GM18505 (cell line): Measurements from ENCODE around the gene RGN.
"Not testable (repeated sequence)": the region's sequence is repeated elsewhere in the genome, so short reads cannot be mapped to it uniquely, and the experiment has no call there.

Experiments used
- ATAC-seq: cut with Tn5 transposase; IDR thresholded peaks from one replicate; pipeline ENCODE4 v1.9.1; 2021; ENCODE audit not compliant: unreplicated experiment
- POLR2A ChIP-seq: IDR thresholded peaks from 4 replicates; pipeline ENCODE4 v1.6.1; 2011; ENCODE audit warnings: borderline replicate concordance; ENCODE audit not compliant: insufficient read depth, insufficient read length; ENCODE audit errors: extremely low read depth

RGN gene

GRCh38 chrX:47093248-47093647, 15.0 kb downstream of the RGN start:
- no peak for ATAC-seq
- TF ChIP-seq POLR2A = no peak

DNA sequence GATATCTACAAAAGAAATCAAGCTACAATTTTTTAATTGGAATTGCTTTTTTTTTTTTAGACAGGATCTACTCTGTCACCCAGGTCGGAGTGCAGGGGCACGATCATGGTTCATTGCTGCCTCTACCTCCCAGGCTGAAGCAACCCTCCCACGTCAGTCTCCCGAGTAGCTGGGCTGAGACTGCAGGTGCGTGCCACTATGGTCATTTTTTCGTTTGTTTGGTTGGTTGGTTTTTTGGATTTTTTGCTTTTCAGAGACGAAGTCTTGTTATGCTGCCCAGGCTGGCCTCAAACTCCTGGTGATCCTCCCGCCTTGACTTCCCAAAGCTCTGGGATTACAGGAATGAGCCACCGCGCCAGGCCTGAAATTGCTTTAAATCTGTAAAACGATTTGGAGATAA, 15.6 kb downstream of the RGN start:
- TF ChIP-seq POLR2A = no peak
- ATAC-seq = no peak

- no peak for TF ChIP-seq POLR2A
- no peak for ATAC-seq
Observed at GRCh38 chrX:47097018-47097417, 18.8 kb downstream of the RGN start.

DNA sequence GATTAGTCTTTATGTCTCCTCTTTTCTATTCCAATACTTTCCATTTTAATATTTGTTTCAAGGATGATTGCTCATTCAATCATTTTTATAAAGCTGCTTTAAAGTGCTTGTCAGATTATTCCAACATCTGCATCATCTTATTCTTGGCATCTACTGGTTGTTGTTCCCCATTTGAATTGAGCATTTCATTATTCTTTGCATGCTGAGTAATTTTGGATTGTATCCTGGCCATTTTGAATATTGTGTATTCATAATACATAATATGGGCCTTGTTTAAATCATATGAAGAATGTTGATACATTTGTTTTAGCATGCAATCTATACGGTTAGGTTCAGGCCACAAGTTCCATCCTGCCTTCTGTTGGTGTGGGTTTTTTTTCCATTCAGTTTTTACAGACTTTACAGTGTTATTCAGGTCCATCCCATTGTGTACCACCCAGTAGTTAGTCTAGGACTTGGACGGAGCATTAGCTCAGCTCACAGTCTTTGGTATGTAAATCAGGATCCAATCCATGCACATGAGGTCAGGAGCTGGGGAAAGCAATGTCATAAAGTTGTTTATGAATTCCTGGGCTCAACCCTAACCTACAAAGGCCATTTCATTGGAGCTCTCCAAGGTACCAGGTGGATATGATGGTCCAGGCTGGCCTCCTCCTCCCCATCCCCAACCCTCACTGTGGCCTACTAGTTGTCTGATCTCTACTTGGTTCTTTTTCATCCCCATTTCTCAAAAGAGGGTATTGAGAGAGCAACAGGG, 20.3 kb downstream of the RGN start:
- no peak for TF ChIP-seq POLR2A
- no peak for ATAC-seq

DNA sequence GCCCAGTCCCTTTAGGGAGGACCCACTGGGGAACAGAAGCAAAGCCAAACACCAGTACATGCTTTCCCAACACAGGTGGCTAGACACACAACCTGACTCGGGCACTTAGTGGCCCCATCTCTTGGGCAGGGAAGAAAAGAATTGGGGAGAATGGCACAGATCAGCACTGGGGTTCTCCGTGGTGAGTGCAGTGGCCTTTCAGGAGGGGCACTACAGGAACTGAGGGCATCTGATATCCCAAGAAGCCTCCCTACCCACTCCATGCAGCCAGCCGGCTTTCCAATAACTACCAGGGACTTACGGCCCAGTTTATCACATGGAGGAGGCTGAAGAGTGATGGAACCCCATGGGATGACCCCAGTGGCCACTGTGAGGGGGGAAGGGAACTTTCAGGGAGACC, 23.0 kb downstream of the RGN start:
- no peak for ATAC-seq
- no peak for TF ChIP-seq POLR2A

GRCh38 chrX:47110936-47111615, 32.8 kb downstream of the RGN start:
- ATAC-seq = not testable (repeated sequence)

DNA sequence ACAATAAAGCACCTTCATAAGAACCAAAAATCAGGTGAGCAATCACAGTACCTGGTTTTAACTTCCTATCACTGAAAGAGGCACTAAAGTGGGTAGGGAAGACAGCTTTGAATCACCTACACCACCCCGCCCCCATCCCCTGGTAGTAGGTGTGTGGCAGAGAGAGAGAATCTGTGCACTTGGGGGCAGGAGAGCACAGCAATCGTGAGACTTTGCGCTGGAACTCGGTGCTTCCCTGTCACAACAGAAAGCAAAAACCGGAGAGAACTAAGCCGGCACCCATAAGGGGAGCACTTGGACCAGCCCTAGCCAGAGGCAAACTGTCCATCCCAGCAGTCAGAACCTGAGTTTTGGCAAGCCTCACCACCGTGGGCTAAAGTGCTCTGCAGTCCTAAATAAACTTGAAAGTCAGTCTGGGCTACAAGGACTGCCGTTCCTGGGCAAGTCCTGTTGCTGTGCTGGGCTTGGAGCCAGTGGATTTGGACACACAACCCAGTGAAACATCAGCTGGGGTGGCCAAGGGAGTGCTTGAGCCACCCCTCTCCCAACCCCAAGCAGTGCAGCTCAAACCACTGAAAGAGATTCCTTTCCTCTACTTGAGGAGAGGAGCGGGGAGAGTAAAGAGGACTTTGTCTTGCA, 34.2 kb downstream of the RGN start:
- TF ChIP-seq POLR2A = no peak
- no peak for ATAC-seq

GRCh38 chrX:47116551-47117110, 38.4 kb downstream of the RGN start:
- ATAC-seq = not testable (repeated sequence)

DNA sequence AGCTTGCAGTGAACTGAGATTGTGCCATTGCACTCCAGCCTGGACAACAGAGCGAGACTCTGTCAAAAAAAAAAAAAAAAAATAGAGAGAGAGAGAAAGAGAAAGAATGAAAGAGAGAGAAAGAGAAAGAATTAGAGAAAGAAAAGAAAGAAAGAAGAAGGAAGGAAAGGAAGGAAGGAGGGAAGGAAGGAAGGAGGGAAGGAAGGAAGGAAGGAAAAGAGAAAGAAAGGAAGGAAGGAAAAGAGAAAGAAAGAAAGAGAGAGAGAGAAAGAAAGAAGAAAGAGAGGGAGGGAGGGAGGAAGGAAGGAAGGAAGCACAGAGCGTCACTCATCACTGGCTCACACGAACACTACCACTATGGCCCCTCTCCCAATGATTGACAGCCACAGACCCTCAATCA, 46.2 kb downstream of the RGN start:
- not testable (repeated sequence) for ATAC-seq

GRCh38 chrX:47129157-47129898, 51.1 kb downstream of the RGN start:
- TF ChIP-seq POLR2A = peak; percentile 84
- peak; percentile 94 for ATAC-seq

- TF ChIP-seq POLR2A = no peak
Observed at GRCh38 chrX:47129899-47130358, 51.7 kb downstream of the RGN start.

DNA sequence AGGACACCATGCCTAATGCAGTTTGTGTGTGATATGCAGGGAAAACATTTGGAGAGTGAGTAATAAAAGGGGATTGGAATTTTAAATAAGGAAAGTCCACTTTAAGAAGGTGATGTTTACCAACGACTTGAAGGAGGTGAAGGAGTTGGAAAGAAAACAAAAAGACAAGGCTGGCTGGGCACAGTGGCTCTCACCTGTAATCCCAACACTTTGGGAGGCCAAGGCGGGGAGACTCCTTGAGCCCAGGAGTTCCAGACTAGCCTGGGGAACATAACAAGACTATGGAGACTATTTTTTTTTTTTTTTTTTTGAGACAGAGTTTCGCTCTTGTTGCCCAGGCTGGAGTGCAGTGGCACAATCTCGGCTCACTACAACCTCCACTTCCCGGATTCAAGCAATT, 55.2 kb downstream of the RGN start:
- ATAC-seq = no peak
- TF ChIP-seq POLR2A = no peak

More at GRCh38 chrX:47129899-47130358, 51.7 kb downstream of the RGN start:
- no peak for ATAC-seq

DNA sequence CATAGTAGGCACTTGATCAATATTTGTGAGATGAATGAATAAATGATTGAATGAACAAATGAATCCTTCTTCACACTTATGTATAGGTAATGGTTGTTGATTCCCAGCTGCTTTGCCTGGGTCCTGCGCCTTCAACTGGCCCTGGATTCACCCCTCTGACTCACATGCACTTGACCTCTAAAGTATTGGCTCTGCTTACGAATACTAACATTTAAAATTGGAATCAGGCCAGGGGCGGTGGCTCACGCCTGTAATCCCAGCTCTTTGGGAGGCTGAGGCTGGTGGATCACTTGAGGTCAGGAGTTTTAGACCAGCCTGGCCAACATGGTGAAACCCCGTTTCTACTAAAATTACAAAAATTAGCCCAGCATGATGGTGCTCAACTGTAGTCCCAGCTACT, 57.4 kb downstream of the RGN start:
- ATAC-seq = not testable (repeated sequence)
